Mucosa of gallbladder (tissue), 1 donor: ENCODE results near the gene HOXD10. TPM values are rescaled to one million over a fixed set of nuclear protein-coding genes. Genes with fewer than 3 reads are reported as not detected.

ENCODE experiments used
- DNase-seq: peaks from one replicate; pipeline ENCODE4 v3.0.0-alpha.2; 2020; ENCODE audit warnings: low spot score
- total RNA-seq: library from RNA; stranded (reverse); gene quantifications from one replicate; pipeline ENCODE4 v1.2.1, GENCODE V29; 2021
- donor health status: DM: no; HTN: no; CAD: no.

The HOXD10 gene
- total RNA-seq: not detected

DNA sequence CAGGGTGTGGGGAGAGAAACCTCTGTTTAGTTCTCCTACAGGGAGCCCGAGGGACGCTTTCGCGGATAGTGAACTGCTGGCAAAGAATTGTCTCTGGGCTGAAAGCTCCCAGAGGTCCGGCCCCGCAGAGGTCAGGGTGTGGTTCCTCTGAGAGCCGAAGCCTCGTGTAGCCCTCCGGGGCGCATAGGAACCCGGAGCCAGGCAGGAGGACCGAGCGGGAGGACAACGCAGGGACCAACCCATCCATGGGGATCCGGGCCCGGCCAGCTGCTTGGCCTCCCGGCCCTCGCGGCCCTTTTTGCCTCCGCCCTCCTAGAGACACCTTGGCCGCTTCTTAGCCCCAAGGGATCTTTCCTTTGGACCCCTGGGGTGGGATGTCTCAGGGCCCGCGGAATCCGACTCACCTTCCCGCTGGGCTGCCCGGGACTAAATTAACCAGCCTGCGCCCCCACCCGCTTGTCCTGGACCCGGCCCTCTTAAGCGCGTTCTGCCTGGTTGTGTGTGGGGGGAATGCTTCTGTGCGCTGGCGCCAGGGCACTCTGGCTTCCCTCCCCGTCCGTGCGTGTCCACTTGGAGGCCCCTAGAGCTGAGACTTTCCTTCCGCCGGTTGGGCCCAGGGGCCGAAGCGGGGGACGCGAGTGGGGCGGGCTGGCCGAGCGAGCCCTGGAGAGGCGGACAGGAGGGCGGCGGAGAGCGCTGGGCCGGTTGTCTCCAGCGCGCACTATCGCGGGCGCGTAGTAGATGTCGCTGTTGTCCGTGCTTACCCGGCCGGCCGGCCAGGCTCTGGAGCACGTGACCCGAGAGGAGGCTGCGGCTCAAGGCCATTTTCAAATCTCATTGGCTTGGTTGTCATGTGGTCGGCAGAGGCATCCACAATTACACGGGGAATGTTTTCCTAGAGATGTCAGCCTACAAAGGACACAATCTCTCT is at the start of gene HOXD10:
Gene HOXD10, plus strand, starts transcription at position 896 of the 931 bp plus-strand sequence. CDS start 56 bp downstream, outside the sequence.
- DNase-seq: no peak

DNA sequence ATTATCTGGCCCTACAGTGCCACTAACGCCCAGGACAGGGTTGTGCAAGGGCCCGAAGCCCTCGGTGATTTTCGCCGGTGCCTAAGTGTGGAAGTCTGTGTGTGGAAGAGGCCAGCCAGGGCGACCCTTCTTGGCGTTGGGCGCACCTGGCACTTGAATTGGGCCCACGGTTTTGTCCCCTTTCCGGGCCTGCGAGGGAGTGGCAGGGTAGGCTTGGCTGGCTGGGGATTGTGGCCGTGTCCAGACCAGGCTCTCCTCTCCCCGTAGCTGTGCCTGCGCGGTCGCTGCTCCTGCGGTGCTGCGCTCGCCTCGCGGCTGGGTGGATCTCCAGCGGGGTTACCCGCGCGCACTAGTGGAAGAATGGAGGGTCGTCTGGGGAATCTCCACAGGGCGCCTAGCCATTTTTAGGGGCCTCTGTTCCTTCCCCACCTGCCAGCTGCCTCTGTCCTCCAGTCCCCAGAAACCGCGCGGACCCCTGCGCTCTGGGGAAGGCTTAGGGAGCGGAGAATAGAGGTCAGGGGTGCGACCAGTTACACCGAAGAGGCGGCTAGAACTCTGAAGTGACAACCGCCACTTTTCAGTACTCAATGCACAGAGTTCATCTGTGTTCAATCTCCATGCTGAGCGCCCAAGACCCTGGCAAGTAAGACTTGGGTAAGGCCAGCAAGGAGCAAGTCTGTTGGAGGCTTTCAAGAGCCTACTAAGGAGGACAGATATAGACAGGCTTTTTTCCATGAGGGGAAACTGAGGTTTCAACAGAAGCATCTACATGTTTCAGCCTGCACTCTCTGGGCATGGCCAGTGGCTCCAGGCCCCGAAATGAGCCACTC is 48.8 kb upstream of the HOXD10 start:
- no peak for DNase-seq

DNA sequence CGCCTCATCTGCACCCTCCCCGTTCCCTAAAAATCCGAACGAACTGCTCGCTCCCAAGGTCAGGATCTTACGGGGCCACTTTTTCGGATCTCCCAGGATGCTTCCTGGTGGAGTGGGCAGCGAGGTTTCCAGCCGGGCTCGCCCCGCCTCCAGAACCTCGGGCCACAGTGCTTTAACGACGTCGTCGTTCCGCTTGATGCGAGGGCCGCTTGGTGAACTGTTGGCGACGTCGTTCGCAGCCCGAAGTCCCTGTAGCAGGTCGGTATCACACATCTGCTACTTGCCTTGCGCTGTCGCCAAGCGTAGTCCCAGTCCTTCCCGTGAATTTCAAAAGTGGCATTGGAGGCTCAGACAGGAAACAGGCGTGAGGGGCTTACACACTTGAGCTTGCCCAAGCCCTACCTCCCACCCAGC is 48.2 kb upstream of the HOXD10 start:
- DNase-seq: no peak

DNA sequence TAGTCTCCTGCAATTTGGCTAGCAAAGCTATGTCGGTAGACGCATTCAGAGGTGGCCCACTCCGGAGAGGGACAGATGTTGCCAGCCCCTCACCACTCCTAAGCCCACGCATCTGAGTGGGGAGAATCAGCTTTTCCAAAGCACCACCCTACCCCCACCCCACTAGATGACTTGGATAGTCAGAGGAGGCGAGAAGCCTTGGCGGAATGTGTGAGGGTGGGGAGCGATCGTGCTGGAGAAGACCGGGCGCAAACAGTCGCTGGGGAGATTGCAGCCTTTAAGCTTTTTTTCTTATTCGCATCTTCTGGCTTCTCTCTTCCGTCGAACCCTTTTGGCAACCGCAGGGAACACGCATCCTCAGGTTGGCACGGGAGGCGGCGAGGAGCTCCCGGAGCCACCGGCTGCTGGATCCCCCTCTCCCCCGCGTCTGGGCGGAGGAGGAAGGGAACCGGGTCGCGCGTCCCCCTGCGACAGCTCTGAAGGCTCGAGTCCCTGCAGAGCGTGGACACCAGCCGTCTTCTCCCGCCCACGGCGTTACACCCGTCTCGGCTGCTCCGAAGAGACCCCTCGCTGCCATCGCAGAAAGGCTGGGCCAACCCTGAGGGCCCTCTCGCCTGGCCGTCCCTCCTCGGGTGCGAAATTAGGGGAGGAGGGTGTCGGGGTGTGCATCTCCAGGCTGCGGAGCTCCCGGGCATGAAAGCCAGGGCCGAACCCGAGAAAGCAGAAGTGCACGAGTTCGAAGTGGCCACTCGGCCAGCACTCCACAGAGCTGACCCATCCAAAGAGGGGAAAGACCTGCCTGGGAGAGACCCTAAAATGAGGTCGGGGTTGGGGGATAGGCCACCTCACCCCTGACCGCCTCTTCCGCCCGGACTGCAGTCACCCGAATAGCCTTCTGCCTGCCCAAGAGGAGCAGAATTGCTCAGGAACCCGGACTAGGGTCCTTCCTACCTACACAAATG is 45.0 kb upstream of the HOXD10 start:
- DNase-seq: no peak

DNA sequence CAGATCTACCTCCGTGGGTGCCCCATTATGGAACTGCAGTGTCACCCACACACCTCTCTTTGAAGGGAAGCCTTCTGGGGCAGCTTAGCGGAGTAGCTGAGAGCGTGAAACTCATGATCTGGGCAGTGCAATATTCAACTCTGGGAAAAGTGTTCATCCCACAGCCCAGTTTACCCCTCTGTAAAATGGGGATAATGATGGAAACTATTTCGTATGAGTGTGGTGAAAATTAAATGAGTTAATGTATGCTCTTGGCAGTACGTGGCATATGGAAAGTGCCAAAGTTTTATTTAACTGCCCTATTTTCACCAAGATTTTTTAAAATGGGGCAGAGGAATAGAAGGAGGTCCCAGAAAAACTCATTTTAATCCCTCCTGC is 44.3 kb upstream of the HOXD10 start:
- DNase-seq: no peak

DNA sequence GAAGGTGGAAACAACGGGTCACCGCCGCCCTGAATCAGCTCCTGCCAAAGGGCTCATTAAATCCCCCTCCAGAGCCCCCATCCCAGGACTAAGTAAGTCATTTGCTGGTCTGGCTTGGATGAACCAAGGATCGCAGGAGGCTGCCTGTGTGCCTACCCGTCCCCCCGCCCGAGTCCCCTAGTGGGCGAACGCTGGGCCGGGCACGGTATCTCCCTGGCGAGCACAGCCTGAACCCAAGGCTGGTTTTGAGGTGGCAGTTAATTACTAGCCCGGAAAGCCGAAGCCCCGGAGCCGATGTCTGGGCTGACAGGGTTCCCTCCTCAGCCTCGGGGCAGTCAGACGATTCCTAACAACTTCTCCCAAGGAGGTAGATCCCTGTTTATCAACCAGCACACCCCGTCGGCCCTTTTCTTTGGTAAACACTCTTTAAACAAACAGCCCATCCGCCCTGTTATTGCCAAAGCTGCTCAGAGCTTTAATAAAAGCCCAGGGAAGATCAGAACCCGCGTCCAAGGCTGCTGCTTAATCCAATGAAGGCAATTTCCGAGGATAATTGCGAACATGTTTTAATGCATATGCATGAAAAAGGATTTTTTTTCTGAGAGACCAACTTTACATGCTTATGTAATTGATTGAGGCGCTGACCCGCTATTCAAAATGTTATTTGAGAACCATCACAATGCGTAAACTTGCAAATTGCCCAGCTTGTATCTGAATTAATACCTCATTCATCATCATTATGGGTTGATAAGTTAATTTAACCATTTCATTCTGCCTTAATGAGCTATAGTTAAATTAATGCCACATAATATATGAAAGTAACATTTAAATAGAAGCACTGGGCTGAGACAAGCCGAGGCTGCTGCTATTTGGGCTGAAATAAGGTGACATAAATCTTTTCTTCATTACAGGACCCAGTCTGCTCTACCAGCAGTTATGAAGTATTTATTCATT is 43.4 kb upstream of the HOXD10 start:
- no peak for DNase-seq

DNA sequence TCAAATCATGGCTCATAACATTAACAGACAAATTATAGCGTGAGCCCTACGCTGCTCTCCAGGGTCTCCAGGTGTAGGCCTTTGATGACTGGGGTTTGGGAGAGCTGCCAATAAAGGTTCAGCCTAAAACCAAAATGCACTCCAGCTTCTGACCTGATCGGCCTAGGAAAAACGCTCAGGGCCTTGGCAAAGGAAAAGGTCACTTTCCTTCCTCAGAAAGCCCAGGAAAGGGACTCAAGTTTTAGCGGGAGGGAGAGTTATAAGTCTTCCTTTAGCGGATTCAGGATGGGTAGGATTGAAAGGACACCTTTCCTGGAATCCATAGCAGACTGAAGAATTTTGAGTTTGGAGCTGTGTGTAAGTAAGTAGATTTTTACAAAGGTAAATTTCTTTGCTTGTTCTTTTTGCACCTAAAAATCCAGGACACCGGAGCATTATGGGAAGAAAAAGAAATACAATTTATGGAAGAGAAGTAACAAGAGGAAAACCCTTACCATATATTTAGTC is 41.6 kb upstream of the HOXD10 start:
- no peak for DNase-seq

DNA sequence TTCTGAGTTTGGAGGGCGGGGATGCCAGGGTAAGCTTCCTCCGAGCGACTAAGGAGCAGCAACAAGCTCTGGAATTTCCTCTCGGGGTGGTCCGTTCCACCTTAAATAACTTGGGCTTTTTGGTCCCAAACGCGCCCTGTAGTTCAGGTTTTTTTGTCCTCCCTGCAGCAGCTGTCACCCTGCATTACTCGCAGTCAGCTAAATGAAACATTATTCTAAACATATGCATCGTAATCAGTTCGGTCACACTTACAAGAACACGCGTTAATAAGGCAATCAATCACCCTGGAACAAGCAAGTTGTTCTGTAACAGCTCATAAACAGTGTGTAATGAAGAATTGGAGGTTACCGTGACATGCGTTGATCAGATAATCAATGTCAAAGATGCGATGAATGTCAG is 41.1 kb upstream of the HOXD10 start:
- no peak for DNase-seq

DNA sequence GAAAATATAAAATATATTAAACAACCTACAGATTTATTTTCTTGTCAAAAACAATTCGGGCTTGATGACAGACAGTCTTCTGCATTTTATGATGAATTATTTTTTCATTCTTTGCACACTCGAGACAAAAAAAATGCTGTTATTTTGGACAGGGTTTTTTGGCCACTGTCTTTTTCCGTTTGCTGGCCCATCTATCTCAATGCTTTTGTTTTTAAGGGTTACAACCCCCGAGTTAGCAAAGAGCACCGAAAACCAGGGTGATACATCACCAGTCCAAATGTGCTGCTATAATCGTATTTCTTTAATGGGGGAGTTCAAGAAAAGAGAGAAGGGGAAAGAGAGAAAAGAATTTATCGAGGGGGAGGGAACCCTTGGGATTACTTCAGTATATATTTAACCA is 40.5 kb upstream of the HOXD10 start:
- no peak for DNase-seq

DNA sequence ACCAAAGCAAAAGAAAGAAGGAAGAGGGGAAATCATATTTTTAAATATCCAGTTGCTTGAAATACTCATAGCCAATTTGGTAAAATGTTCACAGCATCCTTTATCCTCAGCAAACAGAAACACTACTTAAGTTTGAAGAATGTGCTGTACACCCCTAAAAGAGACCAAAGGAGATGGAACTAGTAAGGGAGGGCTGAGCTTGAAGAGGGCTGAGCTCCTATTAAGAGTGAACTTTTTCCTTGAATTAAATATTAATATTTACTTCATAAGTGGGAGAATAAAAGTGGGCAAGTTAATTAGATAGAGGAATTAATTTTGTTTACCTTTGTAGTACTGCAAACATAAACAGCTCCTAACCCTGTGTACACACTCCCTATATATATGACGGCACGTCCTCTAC is 39.8 kb upstream of the HOXD10 start:
- DNase-seq: no peak

DNA sequence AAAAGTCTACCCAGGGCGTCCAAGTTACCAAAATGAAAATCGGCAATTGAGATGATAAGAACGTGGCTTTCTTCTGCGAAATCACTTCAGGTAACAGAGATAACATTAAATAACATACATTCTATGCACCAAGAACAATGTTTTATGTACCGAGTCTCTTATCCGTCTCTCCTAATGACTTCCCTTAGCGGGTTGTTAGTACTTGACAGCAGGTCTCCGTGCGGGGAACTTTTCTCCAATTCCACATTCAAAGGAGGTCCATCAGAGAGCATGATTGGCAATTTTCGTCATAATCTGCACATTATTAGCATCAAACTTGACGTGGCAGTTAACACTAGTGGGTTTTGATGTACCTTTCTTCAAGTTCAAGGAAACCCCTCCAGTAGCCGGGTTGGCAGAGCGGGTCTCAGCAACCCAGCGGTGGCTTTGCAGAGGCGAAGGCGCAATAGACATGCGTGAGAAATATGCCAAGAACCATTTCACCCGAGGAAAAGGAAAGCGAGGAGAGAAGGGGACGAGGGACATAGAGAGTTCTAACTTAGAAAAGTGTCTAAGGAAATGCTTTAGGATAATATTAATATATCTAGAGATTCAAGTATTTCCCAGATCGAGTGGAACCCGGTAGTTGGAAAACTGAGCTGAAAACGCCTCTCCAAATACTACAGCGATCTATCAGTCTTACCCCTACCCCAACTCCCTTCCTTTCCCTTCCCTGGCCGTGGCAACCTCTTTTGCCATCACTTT is 37.9 kb upstream of the HOXD10 start:
- DNase-seq: no peak

DNA sequence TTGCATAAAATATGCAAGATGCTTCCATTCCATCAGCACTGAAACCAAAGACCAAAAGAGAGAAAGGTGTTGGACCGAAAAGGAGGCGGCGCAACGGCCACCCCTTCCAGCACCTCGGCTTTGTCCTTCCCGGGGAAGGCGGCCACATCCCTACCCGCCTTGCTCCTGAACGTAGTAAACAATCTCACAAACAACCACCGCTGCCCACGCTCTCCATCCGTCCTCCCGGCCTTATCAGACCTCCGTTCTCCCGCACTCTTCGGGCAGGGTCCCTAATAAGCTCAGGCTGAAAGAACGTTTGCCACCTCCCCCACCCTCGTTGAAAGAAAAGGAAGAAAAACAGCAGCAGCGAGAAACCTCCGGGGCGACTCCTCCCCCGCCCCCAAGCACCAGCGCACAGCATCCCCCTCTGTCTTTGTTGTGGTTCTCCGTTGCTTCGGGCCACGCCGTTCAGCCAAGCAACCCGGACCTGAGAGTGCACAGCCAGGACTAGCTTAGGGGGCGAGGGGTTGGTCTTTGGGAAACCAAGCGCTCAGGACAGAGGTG is 37.2 kb upstream of the HOXD10 start:
- DNase-seq: no peak

DNA sequence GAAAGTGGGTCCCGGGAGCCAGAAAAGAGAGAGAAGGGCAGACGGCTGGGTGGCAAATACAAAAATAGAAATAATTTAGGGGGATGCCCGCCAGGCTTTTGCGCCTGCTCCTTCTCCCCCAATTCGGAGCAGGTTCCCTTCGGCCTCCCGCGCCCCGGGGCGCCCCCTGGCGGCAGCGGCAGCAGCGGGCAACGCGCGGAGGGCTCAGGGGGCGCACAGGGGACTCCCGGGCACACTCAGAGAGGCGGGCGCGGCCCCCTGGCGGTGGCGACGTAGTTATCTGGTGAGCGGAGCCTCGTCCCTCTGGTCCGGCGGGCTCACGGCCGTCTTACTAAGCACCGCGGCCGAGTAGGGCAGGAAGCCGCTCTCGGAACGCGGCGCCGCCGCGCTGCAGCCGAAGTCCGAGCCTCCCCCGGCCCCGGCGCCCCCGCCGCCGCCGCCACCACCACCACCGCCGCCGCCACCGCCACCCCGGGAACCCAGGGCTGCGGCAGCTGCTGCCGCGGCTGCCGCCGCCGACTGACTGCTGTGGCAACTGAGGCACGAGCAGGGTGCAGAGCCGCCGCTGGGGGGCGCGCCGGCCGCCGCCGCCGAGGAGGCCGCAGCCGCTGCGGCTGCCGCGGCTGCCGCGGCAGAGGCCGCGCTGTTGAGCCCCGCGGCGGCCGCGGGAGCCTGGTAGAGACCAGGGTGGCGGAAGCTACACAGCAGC is 36.6 kb upstream of the HOXD10 start:
- no peak for DNase-seq

DNA sequence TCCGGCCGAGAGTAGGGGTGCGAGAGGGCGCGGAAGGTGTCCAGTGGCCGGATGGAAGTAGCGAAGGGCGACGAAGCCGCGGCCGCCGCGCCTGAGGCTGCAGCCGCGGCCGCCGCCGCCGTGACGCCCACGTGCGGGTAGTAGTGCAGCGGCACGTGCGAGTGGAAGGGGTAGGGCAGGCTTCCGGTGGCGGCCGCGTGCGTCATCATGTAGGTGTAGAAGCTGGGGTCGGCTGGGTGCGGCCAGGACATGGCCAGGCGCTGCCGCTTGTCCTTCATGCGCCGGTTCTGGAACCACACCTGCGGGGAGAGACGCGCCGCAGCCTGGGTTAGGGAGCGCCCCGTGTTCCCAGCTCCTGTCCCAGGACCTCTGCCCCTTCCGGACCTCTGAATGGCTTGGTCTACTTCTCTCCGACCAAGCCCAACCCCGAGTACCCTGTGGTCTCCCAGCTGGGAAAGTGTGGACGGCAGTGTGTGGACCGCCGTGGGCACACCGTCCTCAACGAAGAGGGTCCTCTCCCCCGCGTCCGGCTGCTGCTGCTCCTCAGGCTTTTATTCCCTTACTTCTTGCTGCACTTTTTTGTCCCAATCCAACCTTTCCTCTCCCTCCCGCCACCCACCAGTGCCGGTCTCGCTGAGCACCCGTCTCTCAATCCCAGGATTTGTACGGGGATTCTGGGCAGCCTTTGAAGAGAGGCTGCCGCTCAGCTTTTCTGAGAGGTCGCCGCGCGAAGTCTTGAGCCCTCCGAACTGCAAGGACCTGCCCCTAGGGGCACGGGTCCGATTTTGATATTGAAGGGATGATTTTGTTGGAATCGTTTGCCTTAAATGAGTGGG is 35.8 kb upstream of the HOXD10 start:
- no peak for DNase-seq

DNA sequence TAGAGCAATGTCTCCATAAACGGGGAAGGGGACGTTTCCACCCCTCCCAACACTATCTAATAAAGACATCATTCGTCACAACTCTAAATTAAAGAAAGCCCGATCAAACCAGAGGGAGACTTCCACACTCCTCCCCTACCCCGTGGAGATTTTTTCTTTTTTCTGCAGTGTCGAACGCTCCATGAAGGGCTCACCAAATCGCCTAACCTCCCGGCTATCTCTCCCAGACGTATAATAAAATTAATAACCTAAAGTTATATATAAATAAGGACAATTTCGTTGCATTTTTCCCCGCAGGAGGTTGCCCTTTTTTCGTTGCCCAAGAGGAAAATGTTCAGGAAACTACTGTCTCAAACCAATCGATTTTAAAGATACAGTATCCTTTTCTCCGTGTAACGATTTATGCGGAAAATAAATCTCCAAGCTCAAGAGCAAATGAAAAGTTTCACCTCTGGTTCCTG is 35.2 kb upstream of the HOXD10 start:
- no peak for DNase-seq

DNA sequence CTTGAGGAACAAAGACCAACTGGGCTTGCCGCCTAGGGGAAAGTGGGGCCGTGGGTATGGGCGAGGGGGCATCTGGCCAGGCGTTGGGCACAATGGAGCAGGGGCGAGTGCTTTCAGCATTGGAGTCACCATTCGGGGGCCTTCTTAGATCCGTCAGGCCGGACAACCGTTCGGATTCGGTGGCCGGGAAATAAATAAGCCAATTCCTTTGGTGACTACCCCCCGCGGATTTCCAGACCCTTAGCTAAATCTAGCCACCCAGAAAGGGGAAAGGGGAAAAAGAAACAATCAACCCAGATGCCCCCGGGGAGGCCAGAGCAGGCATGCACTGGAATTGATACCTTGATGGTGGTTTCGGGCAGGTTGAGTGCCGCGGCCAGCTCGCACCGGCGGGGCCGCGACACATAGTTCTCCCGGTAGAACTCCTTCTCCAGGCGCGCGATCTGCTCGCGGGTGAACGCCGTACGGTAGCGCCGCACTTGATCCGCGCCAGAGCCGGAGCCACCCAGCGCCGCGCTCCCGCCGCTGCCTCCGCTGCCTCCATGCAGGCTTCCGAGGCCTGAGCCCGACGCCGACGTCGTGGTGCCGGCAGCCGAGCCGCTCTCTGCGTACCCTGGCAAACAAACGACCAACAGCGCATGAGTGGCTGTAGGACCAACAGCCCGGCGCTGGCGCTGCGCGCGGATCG is 34.6 kb upstream of the HOXD10 start:
- no peak for DNase-seq

DNA sequence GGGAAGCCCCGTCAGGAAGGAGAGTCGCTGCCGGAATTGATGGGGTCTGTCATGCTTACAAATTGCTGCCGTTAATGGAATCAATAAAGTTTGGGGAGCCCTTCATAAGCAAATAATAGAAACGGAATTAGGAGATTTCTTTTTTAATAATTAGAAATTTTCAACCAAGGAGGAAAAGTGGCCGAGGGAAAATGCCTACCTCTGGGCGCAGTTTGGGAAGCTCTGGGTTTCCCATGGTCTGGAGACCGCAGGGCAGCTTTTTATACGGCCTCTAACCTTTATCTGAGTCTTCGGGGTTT is 34.1 kb upstream of the HOXD10 start:
- DNase-seq: no peak
